Measurements from ENCODE around the gene MYL1.

DNA sequence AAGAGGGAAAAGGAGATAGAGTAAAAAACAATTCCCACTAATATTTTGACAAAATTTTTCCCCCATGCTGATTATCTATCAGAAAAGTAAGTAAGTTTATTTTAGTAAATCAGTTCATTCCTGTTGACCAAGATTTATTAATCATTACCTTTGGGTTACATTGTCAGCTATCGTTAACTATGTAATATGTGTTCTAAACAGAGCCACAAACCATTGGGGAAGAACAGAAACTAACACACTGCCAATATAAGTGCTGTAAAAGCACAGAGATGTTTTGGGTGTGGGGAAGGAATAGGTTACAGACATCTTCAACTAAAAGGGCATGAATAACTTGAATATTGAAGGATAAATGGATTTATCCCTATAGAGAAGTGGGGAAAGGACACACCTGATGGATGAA lies 47.3 kb downstream of the MYL1 start:
- TF ChIP-seq, protein P1, sequence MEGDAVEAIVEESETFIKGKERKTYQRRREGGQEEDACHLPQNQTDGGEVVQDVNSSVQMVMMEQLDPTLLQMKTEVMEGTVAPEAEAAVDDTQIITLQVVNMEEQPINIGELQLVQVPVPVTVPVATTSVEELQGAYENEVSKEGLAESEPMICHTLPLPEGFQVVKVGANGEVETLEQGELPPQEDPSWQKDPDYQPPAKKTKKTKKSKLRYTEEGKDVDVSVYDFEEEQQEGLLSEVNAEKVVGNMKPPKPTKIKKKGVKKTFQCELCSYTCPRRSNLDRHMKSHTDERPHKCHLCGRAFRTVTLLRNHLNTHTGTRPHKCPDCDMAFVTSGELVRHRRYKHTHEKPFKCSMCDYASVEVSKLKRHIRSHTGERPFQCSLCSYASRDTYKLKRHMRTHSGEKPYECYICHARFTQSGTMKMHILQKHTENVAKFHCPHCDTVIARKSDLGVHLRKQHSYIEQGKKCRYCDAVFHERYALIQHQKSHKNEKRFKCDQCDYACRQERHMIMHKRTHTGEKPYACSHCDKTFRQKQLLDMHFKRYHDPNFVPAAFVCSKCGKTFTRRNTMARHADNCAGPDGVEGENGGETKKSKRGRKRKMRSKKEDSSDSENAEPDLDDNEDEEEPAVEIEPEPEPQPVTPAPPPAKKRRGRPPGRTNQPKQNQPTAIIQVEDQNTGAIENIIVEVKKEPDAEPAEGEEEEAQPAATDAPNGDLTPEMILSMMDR (IDR thresholded peaks at IDR 0.05), result no peak
- no peak for TF ChIP-seq EZH2 (IDR thresholded peaks at IDR 0.05; ENCODE audit: borderline replicate concordance, insufficient read depth, low read depth, low read length, poor library complexity, severe bottlenecking)

Measured in B cell (primary cell).